ENCODE data around the gene DCHS2. TPM values are rescaled to one million over a fixed set of nuclear protein-coding genes. Genes with fewer than 3 reads are reported as not detected.

DCHS2 gene
- total and polyA plus RNA-seq, 10 of the 15 experiments (the other 5 are each of a cell fraction or from before 2014, with no cell fraction given), result 0.01 to 0.31 (median 0.06) TPM; not detected in 3

- intact Hi-C loops (cut with micrococcal nuclease; ENCODE audit: unreplicated experiment), result no loop called here
- no TSS peak for BruUV-seq (replicated peaks)
- no peak for FAIRE-seq
Measured at GRCh38 chr4:154230091-154230490, 261.5 kb downstream of the DCHS2 start.

More at GRCh38 chr4:154230091-154230490, 261.5 kb downstream of the DCHS2 start:
- no peaks in the 10 kb centered on the region for H3K4me1 ChIP-seq (ENCODE audit: control insufficient read depth, insufficient read depth, low read length)
- no peak for DNase-seq (ENCODE audit: low read depth, low spot score)
- no peak overlapping the region for H3K4me3 ChIP-seq
- H2AFZ ChIP-seq (ENCODE audit: control insufficient read depth, low read depth, low read length), result no peak overlapping the region
- H3K79me2 ChIP-seq (ENCODE audit: control insufficient read depth, insufficient read depth, low read length), result no peaks in the 10 kb centered on the region
- no peak for ATAC-seq
- in situ Hi-C loops (cut with MboI), result no loop called here
- ChIA-PET RAD21 (ENCODE audit: unreplicated experiment) (no interaction called here), CTCF (no interaction called here), POLR2A (no interaction called here), SMC1A (ENCODE audit: uncharacterized antibody, unreplicated experiment) (no interaction called here)
- H3K27me3 ChIP-seq (replicated peaks in 1 of 2; ENCODE audit: control insufficient read depth in 2 of 2, insufficient read depth in 2 of 2, low read length in 1 of 2), result no peaks in the 10 kb centered on the region
- no peak overlapping the region for H3K27ac ChIP-seq (ENCODE audit: control insufficient read depth, insufficient read depth)
- H3K9me3 ChIP-seq (replicated peaks; ENCODE audit: control insufficient read depth, insufficient read depth, low read length), result no peaks in the 10 kb centered on the region
- no peaks in the 10 kb centered on the region for H3K36me3 ChIP-seq (ENCODE audit: control insufficient read depth in 2 of 2, insufficient read depth in 2 of 2, low read length in 1 of 2)
- H4K20me1 ChIP-seq (ENCODE audit: control insufficient read depth, insufficient read depth), result no peaks in the 10 kb centered on the region
- no peak overlapping the region for H3K9ac ChIP-seq (ENCODE audit: control insufficient read depth, insufficient read depth, low read length)
- WGBS (ENCODE audit: insufficient coverage, insufficient replicate concordance, low lambda C conversion rate, missing lambda C conversion rate), result 0% methylated on average over 2 of the region's 2 CpGs
- TF ChIP-seq, protein P1, sequence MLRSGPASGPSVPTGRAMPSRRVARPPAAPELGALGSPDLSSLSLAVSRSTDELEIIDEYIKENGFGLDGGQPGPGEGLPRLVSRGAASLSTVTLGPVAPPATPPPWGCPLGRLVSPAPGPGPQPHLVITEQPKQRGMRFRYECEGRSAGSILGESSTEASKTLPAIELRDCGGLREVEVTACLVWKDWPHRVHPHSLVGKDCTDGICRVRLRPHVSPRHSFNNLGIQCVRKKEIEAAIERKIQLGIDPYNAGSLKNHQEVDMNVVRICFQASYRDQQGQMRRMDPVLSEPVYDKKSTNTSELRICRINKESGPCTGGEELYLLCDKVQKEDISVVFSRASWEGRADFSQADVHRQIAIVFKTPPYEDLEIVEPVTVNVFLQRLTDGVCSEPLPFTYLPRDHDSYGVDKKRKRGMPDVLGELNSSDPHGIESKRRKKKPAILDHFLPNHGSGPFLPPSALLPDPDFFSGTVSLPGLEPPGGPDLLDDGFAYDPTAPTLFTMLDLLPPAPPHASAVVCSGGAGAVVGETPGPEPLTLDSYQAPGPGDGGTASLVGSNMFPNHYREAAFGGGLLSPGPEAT (IDR thresholded peaks at IDR 0.05; ENCODE audit: low read depth), result no peak
- TF ChIP-seq REST (IDR thresholded peaks at IDR 0.05; ENCODE audit: low read depth, low read length), result no peak
- TF ChIP-seq PML (IDR thresholded peaks at IDR 0.05; ENCODE audit: low read length), result no peak
- TF ChIP-seq, protein P2, sequence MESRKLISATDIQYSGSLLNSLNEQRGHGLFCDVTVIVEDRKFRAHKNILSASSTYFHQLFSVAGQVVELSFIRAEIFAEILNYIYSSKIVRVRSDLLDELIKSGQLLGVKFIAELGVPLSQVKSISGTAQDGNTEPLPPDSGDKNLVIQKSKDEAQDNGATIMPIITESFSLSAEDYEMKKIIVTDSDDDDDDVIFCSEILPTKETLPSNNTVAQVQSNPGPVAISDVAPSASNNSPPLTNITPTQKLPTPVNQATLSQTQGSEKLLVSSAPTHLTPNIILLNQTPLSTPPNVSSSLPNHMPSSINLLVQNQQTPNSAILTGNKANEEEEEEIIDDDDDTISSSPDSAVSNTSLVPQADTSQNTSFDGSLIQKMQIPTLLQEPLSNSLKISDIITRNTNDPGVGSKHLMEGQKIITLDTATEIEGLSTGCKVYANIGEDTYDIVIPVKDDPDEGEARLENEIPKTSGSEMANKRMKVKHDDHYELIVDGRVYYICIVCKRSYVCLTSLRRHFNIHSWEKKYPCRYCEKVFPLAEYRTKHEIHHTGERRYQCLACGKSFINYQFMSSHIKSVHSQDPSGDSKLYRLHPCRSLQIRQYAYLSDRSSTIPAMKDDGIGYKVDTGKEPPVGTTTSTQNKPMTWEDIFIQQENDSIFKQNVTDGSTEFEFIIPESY (IDR thresholded peaks at IDR 0.05), result no peak
- no peak for TF ChIP-seq NFXL1 (IDR thresholded peaks at IDR 0.05; ENCODE audit: borderline replicate concordance)
- TF ChIP-seq RAD21 (IDR thresholded peaks at IDR 0.05; ENCODE audit: insufficient read depth, low read depth, low read length), result no peak
- no peak for TF ChIP-seq RUNX3 (IDR thresholded peaks at IDR 0.05; ENCODE audit: low read length)
- no peak for TF ChIP-seq ZNF207 (IDR thresholded peaks at IDR 0.05; ENCODE audit: borderline replicate concordance)
- no peak for TF ChIP-seq YBX1 (IDR thresholded peaks at IDR 0.05)
- TF ChIP-seq YY1 (IDR thresholded peaks at IDR 0.05; ENCODE audit: low read depth, low read length), result no peak
- TF ChIP-seq RB1 (IDR thresholded peaks at IDR 0.05; ENCODE audit: borderline replicate concordance), result no peak
- TF ChIP-seq SUZ12 (IDR thresholded peaks at IDR 0.05; ENCODE audit: unreplicated experiment), result no peak
- no peak for TF ChIP-seq ESRRA (IDR thresholded peaks at IDR 0.05; ENCODE audit: low read length)
- TF ChIP-seq NFYB (IDR thresholded peaks at IDR 0.05; ENCODE audit: insufficient read depth, low read depth, low read length), result no peak
- no peak for TF ChIP-seq BHLHE40 (IDR thresholded peaks at IDR 0.05; ENCODE audit: borderline replicate concordance in 1 of 2, low read depth in 2 of 2, low read length in 1 of 2)
- no peak for TF ChIP-seq EZH2 (IDR thresholded peaks at IDR 0.05; ENCODE audit: borderline replicate concordance, control insufficient read depth, low read depth, low read length)
- H3K4me2 ChIP-seq (ENCODE audit: control insufficient read depth, insufficient read depth), result no peak overlapping the region

Measured in GM12878 (cell line).